Naive thymus-derived CD8-positive, alpha-beta T cell (primary cell): Measurements from ENCODE around the gene RASGRF2. TPM values are rescaled to one million over a fixed set of nuclear protein-coding genes. Genes with fewer than 3 reads are reported as not detected.

Experiments
- ATAC-seq, 2 donors: fragments of 150-1000 bp; cut with Tn5 transposase in 1 of 2; sonication (Bioruptor Pico), chemical (Tn5 transposase) in 1 of 2; 1 replicate in 1 of 2; 2 replicates in 1 of 2; pipeline ENCODE4 v1.10.0; 2021; ENCODE audit warnings: mild to moderate bottlenecking in 2 of 2, moderate library complexity in 2 of 2
- POLR2A ChIA-PET: fragments of 350-600 bp; sonication (Branson Sonifier 250); formaldehyde crosslinking; loops from one replicate; lab custom pipeline; 2021; ENCODE audit warnings: antibody characterized with exemption; lab: Charles Lee
- DNase-seq, 10 donors: peaks; one replicate each; pipeline versions ENCODE4 v3.0.0 to v3.0.0-alpha.2; 2020 to 2022
- H3K27ac Mint-ChIP-seq, 10 donors: one replicate each; pipeline ENCODE4 v1.8.0; 2020 to 2022; ENCODE audit warnings: mild to moderate bottlenecking in 10 of 10, mixed read lengths in 10 of 10, moderate library complexity in 4 of 10, inconsistent platforms in 1 of 10
- H3K27me3 Mint-ChIP-seq, 5 donors: one replicate each; pipeline ENCODE4 v1.8.0; 2021 to 2022; ENCODE audit warnings: mixed read lengths in 5 of 5
- H3K36me3 Mint-ChIP-seq, 3 donors: one replicate each; pipeline ENCODE4 v1.8.0; 2020 to 2022; ENCODE audit warnings: mixed read lengths in 3 of 3, mild to moderate bottlenecking in 2 of 3, inconsistent platforms in 1 of 3
- H3K4me1 Mint-ChIP-seq, 4 donors: one replicate each; pipeline ENCODE4 v1.8.0; 2021 to 2022; ENCODE audit warnings: mixed read lengths in 4 of 4
- H3K4me3 Mint-ChIP-seq, 10 donors: one replicate each; pipeline ENCODE4 v1.8.0; 2020 to 2022; ENCODE audit warnings: mild to moderate bottlenecking in 10 of 10, mixed read lengths in 10 of 10, moderate library complexity in 6 of 10, inconsistent platforms in 1 of 10
- H3K9me3 Mint-ChIP-seq, 9 donors: one replicate each; pipeline ENCODE4 v1.8.0; 2020 to 2022; ENCODE audit warnings: mixed read lengths in 9 of 9, mild to moderate bottlenecking in 3 of 9, inconsistent platforms in 1 of 9, moderate library complexity in 1 of 9
- polyA plus RNA-seq, 3 donors: library from polyadenylated mRNA; unstranded; fragments of 300-500 nt; fragmentation: Illumina TruSeq; gene quantifications; one replicate each; pipeline ENCODE4 v1.2.3, GENCODE V29; 2021
- total RNA-seq, 8 experiments: library from RNA in 2 of 8; stranded (reverse) in 2 of 8; gene quantifications; one replicate each; pipeline ENCODE4 v1.2.3 and lab custom pipeline; 2021 to 2026

The RASGRF2 gene
- total and polyA plus RNA-seq, 5 experiments from 2014 or later, result 8.3 to 35.9 (median 21.7) TPM

GRCh38 chr5:80957031-80957761, 3.0 kb upstream of the RASGRF2 start:
- Mint-ChIP-seq H3K27ac (peak overlapping the region; percentile 47 to 95 (median 90)), H3K4me1 (peaks cover 11 to 37% (median 31%) of the 10 kb centered on the region in 4 donors), H3K36me3 (peaks cover 0 to 11% (median 0%) of the 10 kb centered on the region in 3 donors), H3K9me3 (no peaks in the 10 kb centered on the region), H3K27me3 (peaks cover 0 to 10% (median 0%) of the 10 kb centered on the region in 5 donors), H3K4me3 (peak overlapping the region in 5 of 10 donors; percentile 54 to 81 (median 59))
- DNase-seq (no peak), ATAC-seq (no peak)
- POLR2A ChIA-PET, result interaction anchor here (0.7 to 1.4 kb wide), 3 partner anchors 45 to 153 kb away, joined by 3 to 5 read pairs (median 4); no protein-coding TSS in a partner anchor

GRCh38 chr5:80958616-80959015, 1.5 kb upstream of the RASGRF2 start:
- peak overlapping the region; percentile 31 to 96 (median 59) for H3K4me3 Mint-ChIP-seq
- peaks cover 0 to 11% (median 0%) of the 10 kb centered on the region in 3 donors for H3K36me3 Mint-ChIP-seq
- peaks cover 19 to 49% (median 43%) of the 10 kb centered on the region in 4 donors for H3K4me1 Mint-ChIP-seq
- peaks cover 0 to 13% (median 0%) of the 10 kb centered on the region in 5 donors for H3K27me3 Mint-ChIP-seq
- POLR2A ChIA-PET, result interaction anchor here (0.8 to 1.4 kb wide), 2 partner anchors 48 to 150 kb away, joined by 5 to 6 read pairs; no protein-coding TSS in a partner anchor
- peak overlapping the region; percentile 47 to 95 (median 90) for H3K27ac Mint-ChIP-seq
- ATAC-seq, result no peak
- no peak for DNase-seq
- no peaks in the 10 kb centered on the region for H3K9me3 Mint-ChIP-seq

- H3K4me3 Mint-ChIP-seq, result peak overlapping the region; percentile 79 to 96 (median 87)
- DNase-seq (no peak), ATAC-seq (no peak)
- POLR2A ChIA-PET, result interaction anchor here (1.4 to 3.0 kb wide), 5 partner anchors 45 to 149 kb away, joined by 3 to 36 read pairs (median 9); no protein-coding TSS in a partner anchor
- peaks cover 0 to 13% (median 0%) of the 10 kb centered on the region in 5 donors for H3K27me3 Mint-ChIP-seq
- H3K4me1 Mint-ChIP-seq, result peaks cover 21 to 52% (median 46%) of the 10 kb centered on the region in 4 donors
- peaks cover 0 to 11% (median 0%) of the 10 kb centered on the region in 3 donors for H3K36me3 Mint-ChIP-seq
- H3K27ac Mint-ChIP-seq, result peak overlapping the region in 9 of 10 donors; percentile 51 to 98 (median 86)
- no peaks in the 10 kb centered on the region for H3K9me3 Mint-ChIP-seq
Observed at GRCh38 chr5:80959138-80959537, 1.0 kb upstream of the RASGRF2 start.

GRCh38 chr5:80960531-80961375, 590 bp downstream of the RASGRF2 start:
- Mint-ChIP-seq H3K4me3 (peak overlapping the region; percentile 92 to 97 (median 93)), H3K27ac (peak overlapping the region; percentile 61 to 93 (median 92)), H3K36me3 (peaks cover 0 to 11% (median 0%) of the 10 kb centered on the region in 3 donors), H3K9me3 (no peaks in the 10 kb centered on the region), H3K4me1 (peaks cover 26 to 66% (median 59%) of the 10 kb centered on the region in 4 donors), H3K27me3 (peaks cover 0 to 16% (median 0%) of the 10 kb centered on the region in 5 donors)
- POLR2A ChIA-PET, result interaction anchor here (0.9 to 3.0 kb wide), 11 partner anchors 15 to 148 kb away, joined by 3 to 36 read pairs (median 6); no protein-coding TSS in a partner anchor
- DNase-seq (peak; percentile 25 to 75 (median 51)), ATAC-seq (peak; percentile 48 to 60)

GRCh38 chr5:80961376-80962281, 1.5 kb downstream of the RASGRF2 start:
- H3K4me1 Mint-ChIP-seq, result peaks cover 26 to 69% (median 60%) of the 10 kb centered on the region in 4 donors
- ATAC-seq, result peak; percentile 37 to 41
- POLR2A ChIA-PET, result interaction anchor here (1.0 to 3.0 kb wide), 9 partner anchors 14 to 147 kb away, joined by 3 to 36 read pairs (median 9); no protein-coding TSS in a partner anchor

GRCh38 chr5:80962630-80963520, 2.7 kb downstream of the RASGRF2 start:
- ATAC-seq (no peak), DNase-seq (no peak)
- H3K27ac Mint-ChIP-seq, result peak overlapping the region; percentile 12 to 92 (median 52)
- H3K36me3 Mint-ChIP-seq, result peaks cover 0 to 11% (median 0%) of the 10 kb centered on the region in 3 donors
- no peaks in the 10 kb centered on the region for H3K9me3 Mint-ChIP-seq
- peaks cover 0 to 14% (median 0%) of the 10 kb centered on the region in 5 donors for H3K27me3 Mint-ChIP-seq
- POLR2A ChIA-PET, result no interaction called here
- H3K4me3 Mint-ChIP-seq, result peak overlapping the region; percentile 52 to 92 (median 69)
- peaks cover 28 to 69% (median 60%) of the 10 kb centered on the region in 4 donors for H3K4me1 Mint-ChIP-seq

More at GRCh38 chr5:80961376-80962281, 1.5 kb downstream of the RASGRF2 start:
- peaks cover 0 to 14% (median 0%) of the 10 kb centered on the region in 5 donors for H3K27me3 Mint-ChIP-seq
- peak overlapping the region; percentile 92 to 97 (median 93) for H3K4me3 Mint-ChIP-seq
- DNase-seq, result peak in 8 of 10 donors; percentile 34 to 67 (median 40)
- peaks cover 0 to 11% (median 0%) of the 10 kb centered on the region in 3 donors for H3K36me3 Mint-ChIP-seq
- no peaks in the 10 kb centered on the region for H3K9me3 Mint-ChIP-seq
- H3K27ac Mint-ChIP-seq, result peak overlapping the region; percentile 61 to 93 (median 92)

- H3K27me3 Mint-ChIP-seq, result peaks cover 0 to 14% (median 0%) of the 10 kb centered on the region in 5 donors
Observed at GRCh38 chr5:80963521-80963895, 3.3 kb downstream of the RASGRF2 start.

GRCh38 chr5:80963966-80964481, 3.9 kb downstream of the RASGRF2 start:
- Mint-ChIP-seq H3K27ac (peak overlapping the region in 4 of 10 donors; percentile 11 to 82 (median 70)), H3K27me3 (peaks cover 0 to 14% (median 0%) of the 10 kb centered on the region in 5 donors), H3K36me3 (peaks cover 0 to 11% (median 0%) of the 10 kb centered on the region in 3 donors), H3K4me1 (peaks cover 32 to 65% (median 59%) of the 10 kb centered on the region in 4 donors), H3K4me3 (peak overlapping the region in 6 of 10 donors; percentile 26 to 92 (median 46)), H3K9me3 (no peaks in the 10 kb centered on the region)
- POLR2A ChIA-PET, result no interaction called here
- DNase-seq, result no peak
- no peak for ATAC-seq

More at GRCh38 chr5:80963521-80963895, 3.3 kb downstream of the RASGRF2 start:
- peak overlapping the region; percentile 52 to 92 (median 69) for H3K4me3 Mint-ChIP-seq
- POLR2A ChIA-PET, result no interaction called here
- peaks cover 0 to 11% (median 0%) of the 10 kb centered on the region in 3 donors for H3K36me3 Mint-ChIP-seq
- peaks cover 32 to 69% (median 60%) of the 10 kb centered on the region in 4 donors for H3K4me1 Mint-ChIP-seq
- H3K27ac Mint-ChIP-seq, result peak overlapping the region in 6 of 10 donors; percentile 2 to 92 (median 34)
- DNase-seq (no peak), ATAC-seq (no peak)
- no peaks in the 10 kb centered on the region for H3K9me3 Mint-ChIP-seq

GRCh38 chr5:80964491-80964890, 4.3 kb downstream of the RASGRF2 start:
- DNase-seq (no peak), ATAC-seq (no peak)
- Mint-ChIP-seq H3K4me1 (peaks cover 30 to 62% (median 55%) of the 10 kb centered on the region in 4 donors), H3K36me3 (peaks cover 0 to 9% (median 0%) of the 10 kb centered on the region in 3 donors), H3K4me3 (peak overlapping the region in 7 of 10 donors; percentile 20 to 92 (median 44)), H3K27ac (peak overlapping the region in 5 of 10 donors; percentile 11 to 82 (median 62)), H3K9me3 (no peaks in the 10 kb centered on the region), H3K27me3 (peaks cover 0 to 12% (median 0%) of the 10 kb centered on the region in 5 donors)
- POLR2A ChIA-PET, result no interaction called here

GRCh38 chr5:80964919-80965318, 4.8 kb downstream of the RASGRF2 start:
- no peak for ATAC-seq
- H3K4me3 Mint-ChIP-seq, result peak overlapping the region in 8 of 10 donors; percentile 0 to 92 (median 40)
- DNase-seq, result no peak
- H3K27ac Mint-ChIP-seq, result peak overlapping the region in 5 of 10 donors; percentile 3 to 82 (median 57)
- POLR2A ChIA-PET, result no interaction called here
- no peaks in the 10 kb centered on the region for H3K9me3 Mint-ChIP-seq
- peaks cover 0 to 8% (median 0%) of the 10 kb centered on the region in 5 donors for H3K27me3 Mint-ChIP-seq
- peaks cover 26 to 58% (median 52%) of the 10 kb centered on the region in 4 donors for H3K4me1 Mint-ChIP-seq
- peaks cover 0 to 5% (median 0%) of the 10 kb centered on the region in 3 donors for H3K36me3 Mint-ChIP-seq
